Activated CD8-positive, alpha-beta memory T cell treated with anti-CD3 and anti-CD28 coated beads, Interleukin-2, amount 10 ng/mL, durations not matched to agents 7 days and 5 days (primary cell): ENCODE data around the gene KLF13. TPM values are rescaled to one million over a fixed set of nuclear protein-coding genes. Genes with fewer than 3 reads are reported as not detected.
A peak's percentile ranks its signal among the peaks of the same experiment; 100 is the strongest.

Experiments used
- ATAC-seq: fragments of 150-1000 bp; cut with Tn5 transposase; one replicate; pipeline ENCODE4 v1.10.0; 2021; ENCODE audit warnings: moderate library complexity
- CTCF ChIA-PET: fragments of 350-600 bp; sonication (Branson Sonifier 250); formaldehyde crosslinking; loops from one replicate; lab custom pipeline; 2021; ENCODE audit warnings: antibody characterized with exemption; lab: Charles Lee
- DNase-seq: peaks from one replicate; pipeline ENCODE4 v3.0.0-alpha.2; 2020
- H3K27ac Mint-ChIP-seq: one replicate; pipeline ENCODE4 v1.8.0; 2021; ENCODE audit warnings: mild to moderate bottlenecking, mixed read lengths
- H3K27me3 Mint-ChIP-seq: one replicate; pipeline ENCODE4 v1.8.0; 2021; ENCODE audit warnings: mixed read lengths
- H3K36me3 Mint-ChIP-seq: one replicate; pipeline ENCODE4 v1.8.0; 2021; ENCODE audit warnings: mild to moderate bottlenecking, mixed read lengths
- H3K4me1 Mint-ChIP-seq: one replicate; pipeline ENCODE4 v1.8.0; 2021; ENCODE audit warnings: mixed read lengths
- H3K4me3 Mint-ChIP-seq: one replicate; pipeline ENCODE4 v1.8.0; 2021; ENCODE audit warnings: mild to moderate bottlenecking, moderate library complexity, mixed read lengths
- H3K9me3 Mint-ChIP-seq: one replicate; pipeline ENCODE4 v1.8.0; 2022; ENCODE audit warnings: low read depth, mixed read lengths
- total RNA-seq, 2 experiments: library from RNA; stranded (reverse); gene quantifications; one replicate each; pipeline ENCODE4 v1.2.3, GENCODE V29; 2021

The KLF13 gene
- total RNA-seq, 2 experiments from 2014 or later = 163 to 206 TPM

DNA sequence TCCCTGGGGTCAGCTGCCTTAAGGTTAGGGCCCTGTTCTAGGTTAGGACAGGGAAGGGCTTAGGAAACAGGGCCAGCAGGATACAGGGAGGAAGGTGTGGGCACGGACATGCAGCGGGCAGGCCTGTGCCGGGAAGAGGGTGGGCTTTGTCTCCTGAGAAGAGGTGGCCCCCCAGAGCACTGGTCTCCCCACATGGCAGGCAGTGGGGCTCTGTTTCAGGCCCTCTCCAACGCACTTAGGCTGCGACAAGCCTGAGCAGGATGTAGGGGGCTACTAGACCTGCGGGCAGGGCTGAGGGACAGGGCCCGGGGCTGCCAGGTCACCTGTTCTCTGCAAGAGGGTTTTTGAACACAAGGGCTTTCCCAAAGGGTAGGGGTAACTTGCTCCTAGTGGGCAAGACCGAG lies 33.5 kb downstream of the KLF13 start:
- Mint-ChIP-seq H3K36me3 (peaks cover 34% of the 10 kb centered on the region), H3K27ac (peak overlapping the region; percentile 100), H3K4me3 (peak overlapping the region; percentile 72), H3K4me1 (peaks cover 100% of the 10 kb centered on the region), H3K9me3 (no peaks in the 10 kb centered on the region), H3K27me3 (no peaks in the 10 kb centered on the region)
- ATAC-seq = no peak
- CTCF ChIA-PET = interaction anchor here (1.0 to 15.1 kb wide), 9 partner anchors 10 to 145 kb away, joined by 3 to 215 read pairs (median 7); no protein-coding TSS in a partner anchor
- DNase-seq = no peak

DNA sequence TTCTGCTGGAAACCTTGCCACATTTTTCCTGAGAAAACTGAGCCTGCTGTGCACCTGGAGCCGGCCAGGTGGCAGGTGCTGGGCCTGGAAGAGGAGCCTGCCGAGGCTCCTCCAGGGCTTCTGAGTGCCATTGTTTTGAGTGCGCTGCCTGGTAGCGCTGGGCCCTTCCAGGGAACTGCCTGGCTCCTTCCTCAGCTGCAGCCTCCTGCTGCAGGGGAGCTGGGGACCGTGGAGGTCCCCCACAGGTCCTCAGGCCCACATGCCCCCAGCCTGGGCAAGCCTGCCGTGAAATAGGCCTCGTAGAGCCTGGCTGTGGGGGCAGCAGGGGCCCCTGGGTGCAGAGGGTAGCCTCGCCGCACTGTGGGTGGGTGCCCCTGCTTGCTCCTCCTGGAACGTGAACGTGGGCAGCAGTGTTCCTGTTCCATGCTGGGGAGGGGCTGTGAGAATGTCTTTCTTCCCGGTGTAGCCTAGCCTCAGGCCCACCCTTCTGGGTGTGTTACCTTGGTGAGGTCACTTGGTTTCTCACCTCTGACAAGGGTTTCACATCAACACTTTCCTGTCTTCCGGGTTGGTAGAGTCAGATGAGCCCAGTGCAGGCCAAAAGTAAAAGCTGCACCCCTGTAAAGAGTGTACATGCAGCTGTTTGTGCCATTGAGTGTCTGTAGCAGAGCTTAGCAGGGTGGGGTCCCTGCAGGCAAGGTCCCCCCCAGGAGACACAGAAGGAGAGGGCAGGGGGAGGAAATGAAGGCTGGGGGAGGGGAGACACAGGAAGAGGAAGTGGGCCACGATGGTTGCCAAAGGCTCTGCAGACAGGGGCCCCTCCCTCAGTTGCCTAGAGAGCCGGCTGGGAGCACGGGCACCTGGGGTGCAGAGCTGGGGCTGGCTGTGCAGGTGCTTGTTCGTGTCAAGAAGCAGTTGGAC lies 34.5 kb downstream of the KLF13 start:
- peak overlapping the region; percentile 100 for H3K27ac Mint-ChIP-seq
- DNase-seq (peak; percentile 94), ATAC-seq (peak; percentile 77)
- H3K27me3 Mint-ChIP-seq = no peaks in the 10 kb centered on the region
- peak overlapping the region; percentile 72 for H3K4me3 Mint-ChIP-seq
- CTCF ChIA-PET = interaction anchor here (0.8 to 15.1 kb wide), 12 partner anchors 11 to 146 kb away, joined by 3 to 215 read pairs (median 6); no protein-coding TSS in a partner anchor
- H3K36me3 Mint-ChIP-seq = peaks cover 26% of the 10 kb centered on the region
- no peaks in the 10 kb centered on the region for H3K9me3 Mint-ChIP-seq
- H3K4me1 Mint-ChIP-seq = peaks cover 100% of the 10 kb centered on the region

- Mint-ChIP-seq H3K27me3 (no peaks in the 10 kb centered on the region), H3K36me3 (peaks cover 22% of the 10 kb centered on the region), H3K27ac (peak overlapping the region; percentile 100), H3K4me1 (peaks cover 100% of the 10 kb centered on the region), H3K9me3 (no peaks in the 10 kb centered on the region), H3K4me3 (peak overlapping the region; percentile 72)
- ATAC-seq (no peak), DNase-seq (no peak)
- CTCF ChIA-PET = interaction anchor here (0.8 to 15.1 kb wide), 11 partner anchors 12 to 147 kb away, joined by 3 to 215 read pairs (median 6); partner anchors contain the start of gene KLF13
Observed at GRCh38 chr15:31361764-31362515, 35.3 kb downstream of the KLF13 start.

DNA sequence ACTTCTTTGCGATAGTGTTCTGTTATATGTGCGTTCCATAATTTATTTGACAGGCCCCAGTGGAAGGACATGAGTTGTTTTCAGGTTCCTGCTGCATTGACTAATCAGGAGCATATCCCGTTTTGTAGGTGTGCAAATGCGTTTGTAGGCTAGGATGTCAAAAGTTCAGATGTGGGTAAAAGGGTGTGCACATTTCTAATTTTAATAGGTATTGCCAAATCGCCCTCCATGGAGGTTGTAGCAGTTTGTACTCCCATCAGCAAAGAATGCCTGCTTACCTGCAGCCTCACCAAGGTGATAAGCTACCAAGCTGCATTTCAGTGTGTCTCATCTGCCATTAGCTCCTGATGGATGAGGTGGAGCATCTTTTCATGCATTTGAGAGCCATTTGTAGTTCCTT lies 36.3 kb downstream of the KLF13 start:
- Mint-ChIP-seq H3K4me3 (peak overlapping the region; percentile 72), H3K36me3 (peaks cover 19% of the 10 kb centered on the region), H3K27ac (peak overlapping the region; percentile 100), H3K9me3 (no peaks in the 10 kb centered on the region), H3K27me3 (no peaks in the 10 kb centered on the region), H3K4me1 (peaks cover 100% of the 10 kb centered on the region)
- DNase-seq = no peak
- CTCF ChIA-PET = interaction anchor here (0.8 to 15.1 kb wide), 9 partner anchors 9 to 148 kb away, joined by 3 to 215 read pairs (median 6); partner anchors contain the start of gene KLF13
- ATAC-seq = no peak

- H3K27ac Mint-ChIP-seq = peak overlapping the region; percentile 100
- peaks cover 20% of the 10 kb centered on the region for H3K36me3 Mint-ChIP-seq
- H3K27me3 Mint-ChIP-seq = no peaks in the 10 kb centered on the region
- no peaks in the 10 kb centered on the region for H3K9me3 Mint-ChIP-seq
- no peak for ATAC-seq
- H3K4me3 Mint-ChIP-seq = peak overlapping the region; percentile 9
- H3K4me1 Mint-ChIP-seq = peaks cover 100% of the 10 kb centered on the region
- DNase-seq = peak; percentile 65
- CTCF ChIA-PET = interaction anchor here (0.7 to 15.1 kb wide), 14 partner anchors 9 to 164 kb away, joined by 3 to 215 read pairs (median 8); no protein-coding TSS in a partner anchor
Observed at GRCh38 chr15:31364301-31365031, 37.8 kb downstream of the KLF13 start.

DNA sequence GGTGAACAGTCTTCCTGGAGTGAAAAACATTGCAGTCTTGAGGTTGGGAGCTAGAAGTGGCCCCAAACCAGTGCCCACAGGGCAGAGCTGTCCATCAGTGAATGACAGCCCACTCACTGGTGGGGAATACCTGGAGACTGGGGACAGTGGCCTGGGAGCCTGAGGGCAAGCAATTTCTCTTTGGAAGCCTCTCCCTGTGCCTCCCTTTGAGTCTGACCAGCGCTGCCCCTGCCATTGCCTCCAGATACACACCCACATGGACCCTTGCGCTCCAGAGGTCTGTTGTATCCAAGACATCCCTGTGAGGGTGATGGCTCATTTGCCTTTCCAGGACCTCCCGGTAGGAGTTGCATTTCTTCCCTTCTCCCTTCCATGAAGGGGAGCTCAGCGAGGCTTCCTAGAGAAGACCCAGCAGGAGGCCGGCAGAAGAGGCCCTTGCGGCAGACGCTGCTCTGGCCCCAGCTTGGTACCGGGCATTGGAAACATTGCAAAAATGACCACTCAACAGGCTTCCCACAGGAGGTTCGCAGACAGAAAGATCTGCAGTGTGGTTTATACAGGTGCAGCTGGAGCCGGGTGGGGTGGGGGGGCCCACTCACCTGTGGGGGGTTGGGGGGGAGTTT lies 38.5 kb downstream of the KLF13 start:
- CTCF ChIA-PET = interaction anchor here (0.6 to 15.1 kb wide), 25 partner anchors 8 to 165 kb away, joined by 3 to 215 read pairs (median 5); partner anchors contain the start of gene KLF13
- Mint-ChIP-seq H3K27ac (peak overlapping the region; percentile 100), H3K4me3 (peak overlapping the region; percentile 58), H3K4me1 (peaks cover 100% of the 10 kb centered on the region), H3K27me3 (no peaks in the 10 kb centered on the region), H3K9me3 (no peaks in the 10 kb centered on the region), H3K36me3 (peaks cover 25% of the 10 kb centered on the region)
- no peak for ATAC-seq
- no peak for DNase-seq

DNA sequence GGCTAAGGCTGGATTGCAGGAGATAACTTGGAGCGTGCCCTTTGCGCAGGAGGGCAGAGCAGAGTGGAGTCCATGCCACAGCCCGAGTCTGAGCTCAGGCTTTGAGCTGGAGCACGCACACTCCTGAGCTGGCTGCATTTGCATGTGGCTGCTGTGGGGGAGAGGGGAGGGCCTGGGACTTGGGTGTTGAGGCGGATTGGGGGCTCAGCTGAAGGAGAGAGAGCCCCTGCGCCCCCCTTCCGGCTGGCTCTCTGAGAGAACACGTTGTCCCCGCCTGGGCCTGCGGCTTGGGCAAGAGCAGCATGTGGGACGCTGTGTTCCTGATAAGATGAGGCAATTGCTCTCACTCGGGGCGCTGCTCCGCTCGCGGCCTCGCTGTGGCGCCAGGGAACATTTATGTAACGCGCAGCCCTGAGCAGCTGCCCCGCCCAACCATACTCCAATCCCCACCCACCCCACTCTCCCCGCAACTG lies 39.1 kb downstream of the KLF13 start:
- no peaks in the 10 kb centered on the region for H3K27me3 Mint-ChIP-seq
- peaks cover 26% of the 10 kb centered on the region for H3K36me3 Mint-ChIP-seq
- DNase-seq (peak; percentile 93), ATAC-seq (peak; percentile 66)
- H3K4me3 Mint-ChIP-seq = peak overlapping the region; percentile 58
- CTCF ChIA-PET = interaction anchor here (0.6 to 15.1 kb wide), 28 partner anchors 9 to 165 kb away, joined by 3 to 215 read pairs (median 6); partner anchors contain the start of gene KLF13
- H3K9me3 Mint-ChIP-seq = no peaks in the 10 kb centered on the region
- peak overlapping the region; percentile 100 for H3K27ac Mint-ChIP-seq
- H3K4me1 Mint-ChIP-seq = peaks cover 100% of the 10 kb centered on the region

DNA sequence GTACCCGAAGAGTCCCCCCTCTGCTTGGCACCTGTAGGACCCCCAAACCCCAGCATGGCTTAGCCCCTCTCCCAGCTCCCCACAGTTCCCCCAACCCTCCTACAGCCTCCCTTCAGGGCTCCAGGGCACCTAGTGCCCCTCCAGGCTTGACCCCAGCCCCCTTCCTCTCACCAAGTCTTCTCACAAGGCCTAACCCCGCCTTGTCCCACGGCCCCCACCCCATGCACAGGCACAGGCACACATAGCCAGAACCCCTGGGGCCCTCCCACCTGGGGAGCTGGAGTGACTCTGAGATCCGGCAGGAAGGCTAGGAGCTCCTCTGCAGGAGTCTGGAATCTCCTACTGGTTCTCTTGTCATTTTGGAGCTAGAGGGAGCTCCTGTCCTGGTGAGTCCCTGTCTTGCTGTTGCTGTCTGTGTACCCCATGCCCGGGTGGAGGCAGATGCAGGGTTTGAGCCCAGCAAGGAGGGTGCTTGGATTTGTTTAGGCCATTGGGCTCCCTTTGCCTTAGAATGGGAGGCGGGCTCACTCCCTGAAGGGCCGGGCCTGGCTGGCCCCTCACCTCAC lies 39.6 kb downstream of the KLF13 start:
- H3K27me3 Mint-ChIP-seq = no peaks in the 10 kb centered on the region
- peaks cover 100% of the 10 kb centered on the region for H3K4me1 Mint-ChIP-seq
- H3K4me3 Mint-ChIP-seq = peak overlapping the region; percentile 58
- ATAC-seq = no peak
- CTCF ChIA-PET = interaction anchor here (0.6 to 15.1 kb wide), 30 partner anchors 9 to 166 kb away, joined by 3 to 215 read pairs (median 6); partner anchors contain the start of gene KLF13
- H3K27ac Mint-ChIP-seq = peak overlapping the region; percentile 100
- peaks cover 30% of the 10 kb centered on the region for H3K36me3 Mint-ChIP-seq
- DNase-seq = peak; percentile 53
- no peaks in the 10 kb centered on the region for H3K9me3 Mint-ChIP-seq

- peaks cover 93% of the 10 kb centered on the region for H3K4me1 Mint-ChIP-seq
- no peaks in the 10 kb centered on the region for H3K27me3 Mint-ChIP-seq
- H3K36me3 Mint-ChIP-seq = peaks cover 30% of the 10 kb centered on the region
- H3K4me3 Mint-ChIP-seq = peak overlapping the region; percentile 58
- peak overlapping the region; percentile 100 for H3K27ac Mint-ChIP-seq
- H3K9me3 Mint-ChIP-seq = no peaks in the 10 kb centered on the region
- DNase-seq (no peak), ATAC-seq (peak; percentile 1)
- CTCF ChIA-PET = interaction anchor here (0.7 to 15.1 kb wide), 24 partner anchors 10 to 165 kb away, joined by 3 to 215 read pairs (median 6); no protein-coding TSS in a partner anchor
Observed at GRCh38 chr15:31367021-31367729, 40.5 kb downstream of the KLF13 start.

DNA sequence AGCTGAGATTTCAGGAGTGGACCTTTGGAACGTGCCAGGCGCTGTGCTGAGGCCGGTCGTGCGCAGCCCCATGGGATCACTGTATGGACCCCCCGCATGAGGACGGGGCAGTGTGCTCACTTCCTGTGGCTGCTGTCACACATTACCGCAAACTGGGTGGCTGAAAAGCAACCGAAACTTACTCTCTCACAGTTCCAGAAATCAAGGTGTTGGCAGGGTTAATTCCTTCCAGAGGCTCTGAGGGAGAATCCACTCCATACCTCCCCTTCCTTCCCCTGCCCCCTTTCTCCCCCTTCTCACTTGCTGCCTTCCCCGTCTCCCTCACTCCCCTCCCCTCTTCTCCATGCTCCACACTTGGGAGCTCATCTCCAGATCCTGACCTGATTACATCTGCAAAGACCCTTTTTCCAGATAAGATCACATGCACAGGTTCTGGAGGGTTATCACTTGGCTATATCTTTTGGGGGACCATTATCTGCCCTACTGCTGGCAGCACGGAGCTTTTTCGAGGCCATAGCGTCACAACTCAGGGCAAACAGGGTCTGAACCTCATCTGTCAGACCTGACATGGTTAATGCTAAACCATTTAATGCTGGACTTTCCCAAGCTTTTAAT lies 41.2 kb downstream of the KLF13 start:
- Mint-ChIP-seq H3K27ac (peak overlapping the region; percentile 100), H3K4me3 (peak overlapping the region; percentile 58), H3K27me3 (no peaks in the 10 kb centered on the region), H3K9me3 (no peaks in the 10 kb centered on the region), H3K36me3 (peaks cover 35% of the 10 kb centered on the region), H3K4me1 (peaks cover 90% of the 10 kb centered on the region)
- DNase-seq (peak; percentile 85), ATAC-seq (peak; percentile 42)
- CTCF ChIA-PET = interaction anchor here (1.0 to 15.1 kb wide), 14 partner anchors 10 to 166 kb away, joined by 3 to 215 read pairs (median 12); no protein-coding TSS in a partner anchor

DNA sequence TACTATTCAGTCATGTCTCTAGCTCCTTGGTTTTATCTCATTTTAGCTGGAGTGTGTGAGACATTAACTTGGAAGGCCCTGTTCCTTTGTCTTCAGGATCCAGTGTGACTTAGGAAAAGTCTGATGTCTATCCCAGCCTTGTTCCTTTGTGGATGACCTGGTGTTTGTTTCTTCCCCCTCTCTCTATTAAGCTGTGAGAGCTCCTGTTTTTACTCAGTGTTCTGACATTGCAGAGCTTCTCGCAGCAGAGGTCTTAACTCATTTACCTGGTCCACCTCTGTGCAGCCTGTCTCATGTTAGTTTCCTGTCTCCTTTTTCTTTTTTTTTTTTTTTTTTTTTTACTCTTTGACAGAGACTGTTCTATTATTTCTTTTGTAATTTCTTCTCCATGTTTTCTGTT lies 43.1 kb downstream of the KLF13 start:
- Mint-ChIP-seq H3K4me1 (peaks cover 72% of the 10 kb centered on the region), H3K36me3 (peaks cover 41% of the 10 kb centered on the region), H3K4me3 (no peak overlapping the region), H3K27ac (peak overlapping the region; percentile 100), H3K9me3 (no peaks in the 10 kb centered on the region), H3K27me3 (no peaks in the 10 kb centered on the region)
- CTCF ChIA-PET = interaction anchor here (0.8 to 15.1 kb wide), 4 partner anchors 17 to 119 kb away, joined by 3 to 215 read pairs (median 34); no protein-coding TSS in a partner anchor
- ATAC-seq (no peak), DNase-seq (no peak)
